HEK293 (cell line): ENCODE data around the gene YJU2.

ENCODE experiments used
- ATF2 ChIP-seq: fragments of 450-650 bp; formaldehyde crosslinking; IDR thresholded peaks from 2 replicates; pipeline ENCODE4 v1.5.1; 2016; ENCODE audit warnings: missing biosample characterization, missing genetic modification characterization, low read depth
- CTCF ChIP-seq: fragments of 450-650 bp; formaldehyde crosslinking; IDR thresholded peaks from 2 replicates; pipeline ENCODE4 v1.5.1; 2016; ENCODE audit warnings: missing biosample characterization, missing genetic modification characterization
- ZNF140 ChIP-seq: fragments of 450-650 bp; formaldehyde crosslinking; IDR thresholded peaks from 2 replicates; pipeline ENCODE4 v1.5.1; 2016; ENCODE audit warnings: missing biosample characterization, missing genetic modification characterization
- ZNF175 ChIP-seq: fragments of 450-650 bp; formaldehyde crosslinking; IDR thresholded peaks from 2 replicates; pipeline ENCODE4 v1.5.1; 2016; ENCODE audit warnings: missing biosample characterization, missing genetic modification characterization
- ZNF311 ChIP-seq: fragments of 450-650 bp; formaldehyde crosslinking; IDR thresholded peaks from 2 replicates; pipeline ENCODE4 v1.5.1; 2017; ENCODE audit warnings: missing biosample characterization, missing genetic modification characterization, borderline replicate concordance

GRCh38 chr19:4241824-4242430, 5.0 kb upstream of the YJU2 start:
- TF ChIP-seq ZNF311 (no peak), ATF2 (tag by site-specific recombination) (no peak), CTCF (no peak), ZNF175 (tag by site-specific recombination) (no peak), ZNF140 (tag by site-specific recombination) (no peak)
